ENCODE data around the gene FGF2.

FGF2 gene

GRCh38 chr4:122796801-122797404, 29.7 kb upstream of the FGF2 start:
- no peak overlapping the region for H2BK15ac ChIP-seq (ENCODE audit: low read depth, poor library complexity, severe bottlenecking)
- peak overlapping the region; percentile 77 for H4K91ac ChIP-seq (ENCODE audit: low read length)
- peak overlapping the region; percentile 46 to 99 for H2BK12ac ChIP-seq (ENCODE audit: low read length in 2 of 2)
- H3K9me3 ChIP-seq (ENCODE audit: control insufficient read depth, low read length): no peaks in the 10 kb centered on the region
- H3K23ac ChIP-seq (ENCODE audit: low read length in 2 of 2): no peak overlapping the region
- no peaks in the 10 kb centered on the region for H3K79me1 ChIP-seq (replicated peaks; ENCODE audit: low read length, poor library complexity, severe bottlenecking)
- H3K27me3 ChIP-seq (ENCODE audit: control insufficient read depth in 1 of 2, insufficient read depth in 1 of 2, low read length in 2 of 2): no peaks in the 10 kb centered on the region
- no peak overlapping the region for H2AFZ ChIP-seq (ENCODE audit: low read depth, low read length)
- H3K27ac ChIP-seq (ENCODE audit: low read length, poor library complexity, severe bottlenecking): peak overlapping the region; percentile 98
- H2BK120ac ChIP-seq (ENCODE audit: low read depth, low read length): peak overlapping the region; percentile 12
- no peak overlapping the region for H3K4me2 ChIP-seq (ENCODE audit: low read length, poor library complexity, severe bottlenecking)
- no peaks in the 10 kb centered on the region for H3K36me3 ChIP-seq (ENCODE audit: control insufficient read depth in 1 of 2, insufficient read depth in 2 of 2, low read depth in 1 of 2, low read length in 2 of 2)
- H2BK5ac ChIP-seq (ENCODE audit: low read depth, low read length, poor library complexity, severe bottlenecking): no peak overlapping the region
- H4K8ac ChIP-seq (ENCODE audit: low read length): peak overlapping the region; percentile 66
- H3K4ac ChIP-seq (ENCODE audit: low read depth in 1 of 2, low read length in 2 of 2): peak overlapping the region in 1 of 2 experiments; percentile 63
- H3K4me3 ChIP-seq (ENCODE audit: insufficient read depth in 1 of 2, low read depth in 1 of 2, low read length in 2 of 2): no peak overlapping the region
- H3K4me1 ChIP-seq (ENCODE audit: control insufficient read depth, insufficient read depth, low read depth, low read length): peaks cover 2% of the 10 kb centered on the region
- peak overlapping the region; percentile 88 for H2AK5ac ChIP-seq (ENCODE audit: low read length, severe bottlenecking)
- WGBS: 81% methylated on average over 3 of the region's 4 CpGs
- H3K18ac ChIP-seq (ENCODE audit: low read depth in 1 of 2, low read length in 2 of 2): peak overlapping the region; percentile 4 to 95
- no peak for DNase-seq
- no peak overlapping the region for H3K14ac ChIP-seq (ENCODE audit: low read length in 2 of 2)
- H3K9ac ChIP-seq (ENCODE audit: low read length): peak overlapping the region; percentile 95

GRCh38 chr4:122797405-122798094, 29.1 kb upstream of the FGF2 start:
- no peak for DNase-seq
- Histone ChIP-seq H2BK5ac (ENCODE audit: low read depth, low read length, poor library complexity, severe bottlenecking) (peak overlapping the region; percentile 98), H3K4me1 (ENCODE audit: control insufficient read depth, insufficient read depth, low read depth, low read length) (peaks cover 2% of the 10 kb centered on the region), H3K18ac (ENCODE audit: low read depth in 1 of 2, low read length in 2 of 2) (peak overlapping the region; percentile 4 to 95), H3K9ac (ENCODE audit: low read length) (peak overlapping the region; percentile 95), H3K79me1 (replicated peaks; ENCODE audit: low read length, poor library complexity, severe bottlenecking) (no peaks in the 10 kb centered on the region), H2BK12ac (ENCODE audit: low read length in 2 of 2) (peak overlapping the region; percentile 46 to 99), H3K14ac (ENCODE audit: low read length in 2 of 2) (peak overlapping the region in 1 of 2 experiments; percentile 74), H3K36me3 (ENCODE audit: control insufficient read depth in 1 of 2, insufficient read depth in 2 of 2, low read depth in 1 of 2, low read length in 2 of 2) (no peaks in the 10 kb centered on the region), H3K23ac (ENCODE audit: low read length in 2 of 2) (peak overlapping the region in 1 of 2 experiments; percentile 87), H3K4ac (ENCODE audit: low read depth in 1 of 2, low read length in 2 of 2) (peak overlapping the region in 1 of 2 experiments; percentile 99), H2BK120ac (ENCODE audit: low read depth, low read length) (peak overlapping the region; percentile 12), H2AFZ (ENCODE audit: low read depth, low read length) (no peak overlapping the region), H3K27ac (ENCODE audit: low read length, poor library complexity, severe bottlenecking) (peak overlapping the region; percentile 98), H3K4me3 (ENCODE audit: insufficient read depth in 1 of 2, low read depth in 1 of 2, low read length in 2 of 2) (peak overlapping the region in 1 of 2 experiments; percentile 36), H3K9me3 (ENCODE audit: control insufficient read depth, low read length) (no peaks in the 10 kb centered on the region), H3K4me2 (ENCODE audit: low read length, poor library complexity, severe bottlenecking) (no peak overlapping the region), H2AK5ac (ENCODE audit: low read length, severe bottlenecking) (peak overlapping the region; percentile 88), H2BK15ac (ENCODE audit: low read depth, poor library complexity, severe bottlenecking) (peak overlapping the region; percentile 18), H4K91ac (ENCODE audit: low read length) (peak overlapping the region; percentile 77), H4K8ac (ENCODE audit: low read length) (no peak overlapping the region), H3K27me3 (ENCODE audit: control insufficient read depth in 1 of 2, insufficient read depth in 1 of 2, low read length in 2 of 2) (no peaks in the 10 kb centered on the region)
- WGBS: 99% methylated on average over 2 of the region's 2 CpGs

GRCh38 chr4:122798101-122798500, 28.5 kb upstream of the FGF2 start:
- Histone ChIP-seq H3K14ac (ENCODE audit: low read length in 2 of 2) (no peak overlapping the region), H2BK5ac (ENCODE audit: low read depth, low read length, poor library complexity, severe bottlenecking) (peak overlapping the region; percentile 98), H3K4me1 (ENCODE audit: control insufficient read depth, insufficient read depth, low read depth, low read length) (peaks cover 2% of the 10 kb centered on the region), H2AFZ (ENCODE audit: low read depth, low read length) (no peak overlapping the region), H3K36me3 (ENCODE audit: control insufficient read depth in 1 of 2, insufficient read depth in 2 of 2, low read depth in 1 of 2, low read length in 2 of 2) (no peaks in the 10 kb centered on the region), H3K27ac (ENCODE audit: low read length, poor library complexity, severe bottlenecking) (peak overlapping the region; percentile 98), H2BK15ac (ENCODE audit: low read depth, poor library complexity, severe bottlenecking) (no peak overlapping the region), H3K23ac (ENCODE audit: low read length in 2 of 2) (no peak overlapping the region), H3K4me3 (ENCODE audit: insufficient read depth in 1 of 2, low read depth in 1 of 2, low read length in 2 of 2) (peak overlapping the region in 1 of 2 experiments; percentile 36), H3K27me3 (ENCODE audit: control insufficient read depth in 1 of 2, insufficient read depth in 1 of 2, low read length in 2 of 2) (no peaks in the 10 kb centered on the region), H3K9ac (ENCODE audit: low read length) (peak overlapping the region; percentile 95), H2AK5ac (ENCODE audit: low read length, severe bottlenecking) (peak overlapping the region; percentile 46), H3K4ac (ENCODE audit: low read depth in 1 of 2, low read length in 2 of 2) (no peak overlapping the region), H4K8ac (ENCODE audit: low read length) (no peak overlapping the region), H3K18ac (ENCODE audit: low read depth in 1 of 2, low read length in 2 of 2) (peak overlapping the region in 1 of 2 experiments; percentile 78), H3K79me1 (replicated peaks; ENCODE audit: low read length, poor library complexity, severe bottlenecking) (no peaks in the 10 kb centered on the region), H4K91ac (ENCODE audit: low read length) (no peak overlapping the region), H3K4me2 (ENCODE audit: low read length, poor library complexity, severe bottlenecking) (no peak overlapping the region), H2BK12ac (ENCODE audit: low read length in 2 of 2) (no peak overlapping the region), H3K9me3 (ENCODE audit: control insufficient read depth, low read length) (no peaks in the 10 kb centered on the region), H2BK120ac (ENCODE audit: low read depth, low read length) (no peak overlapping the region)
- WGBS: 70% methylated on average over 3 of the region's 5 CpGs
- DNase-seq: peak; percentile 92

GRCh38 chr4:122798917-122799316, 27.7 kb upstream of the FGF2 start:
- H3K27me3 ChIP-seq (ENCODE audit: control insufficient read depth in 1 of 2, insufficient read depth in 1 of 2, low read length in 2 of 2): no peaks in the 10 kb centered on the region
- H3K4me3 ChIP-seq (ENCODE audit: insufficient read depth in 1 of 2, low read depth in 1 of 2, low read length in 2 of 2): no peak overlapping the region
- H4K8ac ChIP-seq (ENCODE audit: low read length): no peak overlapping the region
- DNase-seq: no peak
- no peak overlapping the region for H2BK120ac ChIP-seq (ENCODE audit: low read depth, low read length)
- H3K18ac ChIP-seq (ENCODE audit: low read depth in 1 of 2, low read length in 2 of 2): no peak overlapping the region
- no CpG with 5 or more reads among the region's 2 CpGs for WGBS
- no peak overlapping the region for H3K4me2 ChIP-seq (ENCODE audit: low read length, poor library complexity, severe bottlenecking)
- H2BK5ac ChIP-seq (ENCODE audit: low read depth, low read length, poor library complexity, severe bottlenecking): peak overlapping the region; percentile 31
- H3K27ac ChIP-seq (ENCODE audit: low read length, poor library complexity, severe bottlenecking): peak overlapping the region; percentile 96
- H3K4me1 ChIP-seq (ENCODE audit: control insufficient read depth, insufficient read depth, low read depth, low read length): peaks cover 2% of the 10 kb centered on the region
- no peak overlapping the region for H3K14ac ChIP-seq (ENCODE audit: low read length in 2 of 2)
- H3K36me3 ChIP-seq (ENCODE audit: control insufficient read depth in 1 of 2, insufficient read depth in 2 of 2, low read depth in 1 of 2, low read length in 2 of 2): no peaks in the 10 kb centered on the region
- peak overlapping the region; percentile 95 for H3K9ac ChIP-seq (ENCODE audit: low read length)
- H3K4ac ChIP-seq (ENCODE audit: low read depth in 1 of 2, low read length in 2 of 2): no peak overlapping the region
- H2BK15ac ChIP-seq (ENCODE audit: low read depth, poor library complexity, severe bottlenecking): no peak overlapping the region
- no peak overlapping the region for H2AFZ ChIP-seq (ENCODE audit: low read depth, low read length)
- H4K91ac ChIP-seq (ENCODE audit: low read length): no peak overlapping the region
- no peaks in the 10 kb centered on the region for H3K9me3 ChIP-seq (ENCODE audit: control insufficient read depth, low read length)
- H3K23ac ChIP-seq (ENCODE audit: low read length in 2 of 2): no peak overlapping the region
- no peaks in the 10 kb centered on the region for H3K79me1 ChIP-seq (replicated peaks; ENCODE audit: low read length, poor library complexity, severe bottlenecking)
- H2BK12ac ChIP-seq (ENCODE audit: low read length in 2 of 2): no peak overlapping the region
- no peak overlapping the region for H2AK5ac ChIP-seq (ENCODE audit: low read length, severe bottlenecking)
